Stimulated activated CD4-positive, alpha-beta T cell treated with anti-CD3 and anti-CD28 coated beads, Interleukin-1b, Interleukin-23, amount 100 ng/mL, for 4 hours (primary cell): ENCODE measurements around the gene PSENEN.
"Not testable (repeated sequence)": the region's sequence is repeated elsewhere in the genome, so short reads cannot be mapped to it uniquely, and the experiment has no call there.

Source experiments
- DNase-seq, 2 donors: peaks; one replicate each; pipeline ENCODE4 v3.0.0-alpha.2; 2020; ENCODE audit warnings: low read depth in 2 of 2

Gene PSENEN

DNA sequence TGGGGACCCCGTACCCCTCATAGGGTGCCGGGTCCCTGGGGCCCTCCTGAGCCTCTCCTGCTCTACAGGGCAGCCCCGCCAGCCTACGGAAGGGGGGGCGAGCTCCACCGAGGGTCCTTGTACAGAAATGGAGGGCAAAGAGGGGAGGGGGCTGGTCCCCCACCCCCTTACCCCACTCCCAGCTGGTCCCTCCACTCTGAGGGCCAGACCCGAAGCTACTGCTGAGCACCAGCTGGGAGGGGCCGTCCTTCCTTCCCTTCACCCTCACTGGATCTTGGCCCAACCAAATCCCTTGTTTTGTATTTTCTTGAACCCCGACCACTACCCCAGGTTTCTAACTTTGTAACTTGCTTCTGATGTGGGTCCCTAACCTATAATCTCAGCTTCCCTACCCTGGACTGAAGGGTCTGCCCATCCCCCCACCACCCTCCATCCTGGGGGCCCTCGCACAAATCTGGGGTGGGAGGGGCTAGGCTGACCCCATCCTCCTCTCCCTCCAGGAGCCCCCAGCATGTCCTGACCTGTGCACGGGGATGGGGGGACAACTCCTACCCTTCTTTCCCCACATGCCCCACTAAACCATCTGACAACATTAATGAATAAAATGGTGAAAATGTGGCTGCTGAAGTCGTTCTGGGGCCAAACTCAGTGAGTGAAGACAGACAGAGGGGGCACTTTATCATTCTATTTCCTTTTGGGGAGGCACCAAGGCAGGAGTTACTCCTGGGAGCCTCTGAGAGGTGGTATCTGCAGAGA lies 42.9 kb downstream of the PSENEN start:
- DNase-seq, result no peak

DNA sequence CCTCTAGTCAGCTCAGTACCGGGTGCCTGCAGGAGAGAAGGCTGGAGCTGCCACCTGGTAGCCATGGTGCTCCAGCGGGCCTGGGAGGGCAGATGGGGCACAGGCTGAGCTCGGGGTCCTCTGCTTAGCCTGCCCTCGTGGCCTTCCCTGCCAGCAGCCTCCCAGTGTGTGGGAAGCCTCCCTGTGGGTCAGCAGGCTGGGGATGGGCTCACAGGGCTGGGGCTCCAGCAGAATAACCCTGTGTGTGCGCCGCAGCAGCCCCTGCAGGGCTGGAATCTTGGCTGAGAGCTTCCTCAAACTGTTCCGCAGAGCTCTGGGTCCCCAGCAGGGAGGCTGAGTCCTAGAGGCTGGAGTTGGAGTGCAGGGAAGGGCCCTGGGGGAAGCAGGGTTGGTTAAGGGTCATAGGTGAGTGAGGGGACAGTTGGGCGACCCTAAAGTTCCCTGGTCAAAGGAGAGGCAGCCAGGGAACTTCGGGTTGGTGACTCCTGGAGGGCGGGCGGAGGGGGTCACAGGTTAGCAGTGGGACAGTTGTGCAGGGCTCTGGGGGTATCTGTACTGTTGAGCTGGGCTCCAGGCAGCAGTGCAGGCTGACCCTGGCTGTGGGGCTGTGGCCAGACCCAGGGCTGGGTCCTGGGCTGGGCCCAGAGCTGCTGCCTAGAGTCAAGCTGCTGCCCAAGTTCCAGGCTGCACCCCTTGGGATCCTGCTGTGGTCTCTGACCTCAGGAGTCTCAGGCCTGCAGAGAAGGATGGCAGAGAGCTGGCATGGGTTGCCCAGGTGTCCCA lies 43.9 kb downstream of the PSENEN start:
- no peak for DNase-seq

DNA sequence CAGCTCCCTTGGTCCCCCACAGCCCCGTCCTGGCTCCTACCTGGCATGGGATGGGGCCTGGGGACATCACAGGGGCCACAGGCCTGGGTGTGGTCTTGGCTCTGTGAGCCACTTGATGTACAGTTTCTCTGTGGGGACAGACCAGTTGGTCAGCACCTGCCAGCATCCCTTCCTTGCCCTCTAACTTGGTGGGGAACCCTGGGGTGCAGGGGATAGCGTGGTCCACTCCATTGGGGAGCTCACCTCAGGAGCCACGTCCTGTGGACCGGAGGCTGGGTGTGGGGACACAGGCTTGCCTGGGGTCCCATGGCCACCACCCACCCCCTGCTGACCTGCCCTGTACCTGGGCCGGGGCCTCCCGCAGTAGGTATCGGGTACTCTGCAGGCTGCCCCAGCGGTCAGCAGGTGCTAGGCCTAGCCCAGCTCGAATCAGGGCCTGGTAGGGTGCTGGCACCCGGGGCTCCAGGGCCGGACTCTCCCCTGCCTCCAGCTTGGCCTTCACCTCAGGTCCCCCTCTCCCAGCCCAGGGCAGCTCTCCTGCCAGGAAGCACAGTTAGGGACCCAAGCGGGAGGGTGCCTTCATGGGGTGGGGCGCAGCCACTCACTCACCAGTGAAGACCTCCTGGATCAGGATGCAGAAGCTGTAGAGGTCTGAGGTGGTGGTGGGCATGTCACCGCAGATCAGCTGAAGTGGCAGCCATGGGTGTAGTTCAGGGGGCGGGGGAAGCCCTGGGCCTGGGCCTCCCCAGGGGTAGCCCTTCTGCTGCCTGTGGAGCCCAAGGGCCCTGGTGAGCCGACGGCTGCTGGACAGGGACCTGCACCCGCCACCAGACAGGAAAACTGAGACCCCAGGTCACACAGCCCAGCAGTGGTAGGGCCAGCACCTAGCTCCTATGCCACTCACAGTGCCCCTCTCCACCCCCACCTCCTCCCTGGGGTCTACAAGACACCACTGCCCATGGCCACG lies 44.8 kb downstream of the PSENEN start:
- DNase-seq, result no peak

DNA sequence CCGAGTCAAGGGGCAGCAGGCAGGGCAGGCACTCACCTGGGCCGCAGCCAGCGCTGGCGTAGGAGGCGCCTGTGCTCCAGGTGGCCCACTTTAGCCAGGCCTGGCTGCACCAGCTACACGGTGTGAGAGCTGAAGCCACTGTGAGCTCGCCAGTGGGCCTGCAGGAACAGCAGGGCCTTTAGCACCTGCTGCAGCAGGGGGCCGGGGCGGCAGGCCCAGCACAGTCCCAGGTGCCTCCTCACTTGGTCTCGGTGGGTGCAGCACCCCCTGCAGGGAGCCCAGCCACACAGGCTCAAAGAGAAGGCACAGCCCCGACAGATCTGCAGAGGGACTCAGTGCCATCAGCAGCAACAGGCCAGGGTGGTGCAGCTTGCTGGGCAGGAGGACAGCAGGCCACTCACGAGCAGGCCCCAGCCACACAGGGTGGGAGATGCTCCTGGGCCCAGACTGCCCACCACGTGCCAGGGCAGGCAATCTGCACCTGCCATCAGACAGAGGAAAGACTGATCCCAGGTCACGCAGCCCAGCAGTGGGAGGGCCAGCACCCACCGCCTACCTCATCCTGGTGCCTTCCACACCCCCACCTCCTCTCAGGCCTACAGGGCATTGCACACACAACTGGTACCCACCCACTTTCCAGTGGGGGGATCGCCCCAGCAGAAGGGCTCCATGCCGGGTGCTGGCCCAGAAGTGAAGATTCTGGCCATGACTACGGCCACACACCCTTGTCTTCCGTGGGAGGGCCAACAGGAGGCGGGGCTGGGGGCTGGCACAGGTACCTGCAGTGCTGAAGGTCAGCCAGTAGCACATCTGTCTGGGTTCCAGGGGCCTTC lies 45.7 kb downstream of the PSENEN start:
- no peak for DNase-seq

DNA sequence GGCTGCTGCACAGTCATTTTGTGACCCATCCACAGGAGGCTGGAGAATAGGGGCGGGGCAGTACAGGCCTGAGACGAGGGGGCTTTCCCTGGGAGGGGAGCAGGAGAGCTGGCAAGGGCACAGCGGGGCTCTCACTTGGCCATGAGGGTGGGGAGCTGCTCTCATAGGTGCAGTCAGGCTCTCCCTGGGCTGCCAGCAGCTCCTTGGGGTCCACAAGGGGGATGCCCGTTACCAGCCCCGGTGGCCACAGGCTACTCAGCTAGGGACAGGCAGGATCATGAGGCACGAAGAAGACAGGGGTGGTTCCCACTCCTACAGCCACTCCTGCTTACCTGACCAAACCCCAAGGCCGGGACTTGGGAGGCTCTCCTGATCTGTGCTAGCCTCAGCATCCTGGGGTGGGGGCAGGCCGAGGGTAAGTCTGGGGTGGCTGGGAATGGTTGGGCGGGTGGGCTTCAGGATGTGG lies 46.4 kb downstream of the PSENEN start:
- DNase-seq, result no peak

DNA sequence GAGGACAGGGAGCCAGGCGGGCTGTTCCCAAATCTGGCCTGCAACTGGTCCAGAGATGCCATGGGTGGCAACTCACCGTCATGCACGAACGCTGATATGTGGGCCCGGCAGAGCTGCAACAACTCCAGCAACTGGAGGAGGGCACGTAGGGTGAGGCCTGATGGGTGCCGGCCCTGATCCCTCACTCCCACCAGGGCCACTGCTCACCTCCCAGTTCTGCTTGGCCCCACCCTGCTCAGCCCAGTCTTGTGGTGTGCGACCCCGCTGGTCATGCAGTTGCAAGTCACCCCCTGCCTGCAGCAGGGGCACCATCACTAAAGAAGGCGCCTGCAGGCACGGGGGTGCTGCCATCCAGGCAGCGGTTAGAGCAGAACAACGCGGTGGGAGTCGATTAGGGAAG lies 46.9 kb downstream of the PSENEN start:
- no peak for DNase-seq

DNA sequence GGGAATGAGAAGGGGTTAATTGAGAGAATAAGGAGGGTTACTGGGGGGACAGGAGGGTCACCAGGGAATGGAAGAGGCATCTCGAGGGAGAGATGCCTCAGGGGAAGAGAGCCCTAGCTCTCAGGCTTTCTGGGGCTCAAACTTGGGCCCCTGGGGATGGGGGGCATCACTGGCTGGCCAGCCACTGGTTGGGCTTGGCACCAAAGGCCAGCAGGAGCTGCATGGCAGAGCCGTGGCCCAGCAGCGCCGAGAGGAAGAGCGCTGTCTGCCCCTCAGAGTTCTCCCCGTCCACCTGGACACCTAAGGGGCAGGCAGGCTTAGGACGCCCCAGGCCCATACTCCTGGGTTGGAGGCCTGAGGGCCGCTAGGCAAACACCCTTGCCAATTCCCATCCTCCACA lies 47.4 kb downstream of the PSENEN start:
- no peak for DNase-seq

DNA sequence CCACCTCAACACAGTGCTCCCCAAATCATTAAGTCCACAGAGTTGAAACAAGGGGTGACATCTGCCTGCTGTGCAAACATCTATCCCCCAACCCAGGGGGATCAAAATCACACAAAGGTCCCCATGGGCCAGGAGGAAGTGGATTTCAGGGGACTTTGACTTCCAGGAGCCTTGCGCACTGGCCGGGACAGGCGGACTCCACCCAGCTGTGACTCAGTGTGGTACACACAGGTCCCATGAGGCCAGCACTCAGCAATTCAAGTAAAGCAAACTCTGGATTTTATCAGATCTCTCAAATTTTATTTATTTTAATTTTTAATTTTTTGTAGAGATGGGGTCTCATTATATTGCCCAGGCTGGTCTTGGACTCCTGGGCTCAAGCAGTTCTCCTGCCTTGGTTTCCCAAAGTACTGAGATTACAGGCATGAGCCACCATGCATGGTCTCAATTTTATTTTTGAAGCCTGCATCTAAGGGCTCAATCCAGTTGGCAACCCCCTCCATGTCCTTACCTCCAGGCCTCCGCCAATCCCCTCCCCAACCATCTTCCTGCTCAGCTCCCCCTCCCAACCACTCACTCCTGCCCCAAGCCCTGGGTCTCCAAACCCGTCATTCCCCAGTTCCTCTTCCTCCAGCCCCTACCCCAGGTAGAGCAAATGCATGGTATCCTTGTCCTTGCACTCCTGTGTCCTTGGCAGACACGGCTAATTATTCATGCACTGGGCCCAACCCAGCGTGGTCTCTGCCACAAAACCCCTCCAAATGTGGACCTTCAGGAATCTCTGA lies 48.1 kb downstream of the PSENEN start:
- DNase-seq, result no peak

DNA sequence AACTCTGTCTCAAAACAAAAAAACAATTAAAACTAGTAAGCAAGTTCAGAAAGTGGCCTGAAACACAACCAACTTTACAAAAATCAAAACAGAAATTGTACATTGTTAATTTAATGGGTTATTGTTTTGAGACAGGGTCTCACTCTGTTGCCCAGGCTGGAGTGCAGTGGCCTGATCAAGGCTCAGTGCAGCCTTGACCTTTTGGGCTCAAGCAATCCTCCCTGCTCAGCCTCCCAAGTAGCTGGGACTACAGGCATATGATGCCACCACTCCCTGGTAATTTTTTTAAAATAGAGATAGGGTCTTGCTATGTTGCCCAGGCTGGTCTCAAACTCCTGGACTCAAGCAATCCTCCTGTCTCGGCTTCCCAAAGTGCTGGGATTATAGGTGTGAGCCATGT lies 50.1 kb downstream of the PSENEN start:
- not testable (repeated sequence) for DNase-seq
